T-helper 1 cell treated with Interleukin-12 subunit alpha and Interleukin-12 subunit beta and Interleukin-4 antibody, amounts not matched to agents 30 μg/mL and 1 μg/mL, for 36 hours (primary cell): ENCODE results near the gene TNFRSF13B.
"Not testable (repeated sequence)": the region's sequence is repeated elsewhere in the genome, so short reads cannot be mapped to it uniquely, and the experiment has no call there.

ENCODE experiments used
- H3K27ac Mint-ChIP-seq: one replicate; pipeline ENCODE4 v1.8.0; 2021; ENCODE audit warnings: mild to moderate bottlenecking, mixed read lengths
- H3K27me3 Mint-ChIP-seq: one replicate; pipeline ENCODE4 v1.8.0; 2021; ENCODE audit warnings: low read depth, mixed read lengths
- H3K36me3 Mint-ChIP-seq: one replicate; pipeline ENCODE4 v1.8.0; 2021; ENCODE audit warnings: low read depth, mixed read lengths
- H3K4me1 Mint-ChIP-seq: one replicate; pipeline ENCODE4 v1.8.0; 2021; ENCODE audit warnings: low read depth, mixed read lengths
- H3K4me3 Mint-ChIP-seq: one replicate; pipeline ENCODE4 v1.8.0; 2021; ENCODE audit warnings: mild to moderate bottlenecking, moderate library complexity, mixed read lengths
- H3K9me3 Mint-ChIP-seq: one replicate; pipeline ENCODE4 v1.8.0; 2021; ENCODE audit warnings: mixed read lengths

The TNFRSF13B gene

GRCh38 chr17:16896235-16896634 lies 75.7 kb downstream of the TNFRSF13B start:
- H3K36me3 Mint-ChIP-seq, H3K27ac Mint-ChIP-seq, H3K4me1 Mint-ChIP-seq, H3K4me3 Mint-ChIP-seq, H3K9me3 Mint-ChIP-seq: not testable (repeated sequence)
- H3K27me3 Mint-ChIP-seq: peaks cover 13% of the 10 kb centered on the region

- not testable (repeated sequence) for H3K27ac Mint-ChIP-seq, H3K9me3 Mint-ChIP-seq, H3K4me3 Mint-ChIP-seq, H3K27me3 Mint-ChIP-seq, H3K36me3 Mint-ChIP-seq, H3K4me1 Mint-ChIP-seq
Observed at GRCh38 chr17:16893527-16893926, 78.4 kb downstream of the TNFRSF13B start.

- H3K36me3 Mint-ChIP-seq, H3K27me3 Mint-ChIP-seq, H3K4me1 Mint-ChIP-seq, H3K4me3 Mint-ChIP-seq, H3K9me3 Mint-ChIP-seq, H3K27ac Mint-ChIP-seq: not testable (repeated sequence)
Observed at GRCh38 chr17:16892876-16893454, 79.0 kb downstream of the TNFRSF13B start.

GRCh38 chr17:16889088-16889465 lies 82.8 kb downstream of the TNFRSF13B start:
- no peaks in the 10 kb centered on the region for H3K4me1 Mint-ChIP-seq
- H3K27ac Mint-ChIP-seq: no peak overlapping the region
- H3K4me3 Mint-ChIP-seq: no peak overlapping the region
- no peaks in the 10 kb centered on the region for H3K36me3 Mint-ChIP-seq
- no peaks in the 10 kb centered on the region for H3K27me3 Mint-ChIP-seq
- no peaks in the 10 kb centered on the region for H3K9me3 Mint-ChIP-seq
